Measurements from ENCODE around the gene KHNYN. TPM values are rescaled to one million over a fixed set of nuclear protein-coding genes. Genes with fewer than 3 reads are reported as not detected.

The KHNYN gene
- polyA plus RNA-seq, 1 donor from 2014 or later, result 26.5 TPM

DNA sequence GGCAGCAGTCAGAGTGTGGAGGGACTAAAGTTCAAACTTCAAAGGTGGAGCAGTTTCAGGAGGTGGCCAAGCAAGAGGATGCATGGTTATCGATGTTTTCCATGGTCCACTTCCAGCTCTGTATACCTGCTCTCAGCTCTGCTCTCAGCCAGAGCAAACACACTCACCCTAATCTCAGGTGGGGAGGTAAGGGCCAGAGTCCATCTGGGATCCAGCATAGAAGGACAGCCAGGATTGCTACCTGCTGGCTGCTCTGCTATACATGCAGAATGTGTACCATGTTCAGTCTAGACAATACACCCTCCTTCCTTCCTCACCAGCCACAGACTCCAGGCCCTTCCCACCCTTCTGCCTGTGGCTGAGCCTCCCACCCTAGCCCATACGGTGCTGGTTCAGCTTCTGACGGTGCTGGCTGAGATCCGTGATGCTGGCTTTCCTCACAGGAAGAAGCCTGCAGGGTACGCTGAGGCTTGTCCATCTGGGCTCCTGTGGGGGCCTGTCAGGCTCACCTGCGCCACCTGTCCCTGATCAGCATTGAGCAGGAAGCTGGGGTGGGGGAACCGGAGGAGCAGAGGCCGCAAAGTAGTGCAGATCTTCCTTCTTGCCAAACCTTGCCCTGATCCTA, 2.7 kb upstream of the KHNYN start:
- no peaks in the 10 kb centered on the region for H3K27me3 Mint-ChIP-seq
- H3K4me1 Mint-ChIP-seq, result peaks cover 8 to 17% (median 12%) of the 10 kb centered on the region in 3 donors
- peak overlapping the region in 2 of 3 donors; percentile 74 to 82 for H3K27ac Mint-ChIP-seq
- peak overlapping the region in 2 of 4 donors; percentile 45 to 58 for H3K4me3 Mint-ChIP-seq
- no peaks in the 10 kb centered on the region for H3K9me3 Mint-ChIP-seq
- H3K36me3 Mint-ChIP-seq, result no peaks in the 10 kb centered on the region

DNA sequence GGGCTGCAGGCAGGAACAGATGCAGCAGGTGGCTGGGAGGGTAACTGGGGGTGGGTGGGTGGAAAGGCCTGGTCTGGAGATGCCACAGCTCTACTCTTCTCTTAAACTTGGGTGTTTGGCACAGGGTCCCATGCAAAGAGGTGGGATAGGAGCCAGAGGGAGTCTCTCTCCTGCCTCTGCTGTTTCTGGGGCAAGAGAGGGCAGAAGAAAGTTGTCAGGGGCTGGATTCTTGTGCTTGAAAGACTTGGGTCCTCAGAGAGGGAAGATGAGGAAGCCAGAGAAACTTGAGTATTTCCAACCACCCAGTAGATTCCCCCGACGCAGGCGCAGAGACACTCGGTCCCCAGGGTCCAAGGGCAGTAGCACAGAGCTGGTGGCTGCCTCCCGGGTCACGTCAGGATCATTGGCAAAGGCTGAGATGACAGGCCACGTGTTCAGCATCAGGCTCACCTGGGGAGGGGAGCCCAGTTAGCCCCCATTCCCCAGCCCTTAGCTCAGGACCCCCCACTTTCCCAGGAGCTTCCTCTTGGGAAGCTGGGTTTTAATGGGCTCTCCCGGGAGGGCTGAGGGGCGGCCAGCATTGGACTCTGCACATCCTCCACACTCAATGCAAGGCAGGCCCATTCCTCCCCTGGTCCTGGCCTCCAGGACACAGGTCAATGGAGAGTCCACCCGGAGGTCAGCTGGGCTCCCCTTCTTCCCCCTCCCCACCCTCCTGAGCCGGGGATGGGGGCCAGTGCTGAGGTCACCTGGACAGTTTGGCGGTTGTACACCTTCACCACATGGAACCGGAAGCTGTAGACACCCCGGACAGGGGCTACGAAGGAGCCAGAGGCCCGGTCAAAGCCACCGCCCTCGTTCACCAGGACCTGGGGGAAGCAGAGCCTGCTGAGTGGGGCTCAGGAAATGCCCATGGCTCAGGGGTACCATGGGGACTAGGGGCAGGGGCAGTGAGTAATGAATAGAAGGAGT, 1.9 kb upstream of the KHNYN start:
- Mint-ChIP-seq H3K36me3 (peaks cover 2% of the 10 kb centered on the region), H3K27ac (peak overlapping the region; percentile 23 to 82 (median 40)), H3K4me3 (peak overlapping the region in 2 of 4 donors; percentile 74 to 80), H3K9me3 (no peaks in the 10 kb centered on the region), H3K4me1 (peaks cover 8 to 17% (median 12%) of the 10 kb centered on the region in 3 donors), H3K27me3 (no peaks in the 10 kb centered on the region)

DNA sequence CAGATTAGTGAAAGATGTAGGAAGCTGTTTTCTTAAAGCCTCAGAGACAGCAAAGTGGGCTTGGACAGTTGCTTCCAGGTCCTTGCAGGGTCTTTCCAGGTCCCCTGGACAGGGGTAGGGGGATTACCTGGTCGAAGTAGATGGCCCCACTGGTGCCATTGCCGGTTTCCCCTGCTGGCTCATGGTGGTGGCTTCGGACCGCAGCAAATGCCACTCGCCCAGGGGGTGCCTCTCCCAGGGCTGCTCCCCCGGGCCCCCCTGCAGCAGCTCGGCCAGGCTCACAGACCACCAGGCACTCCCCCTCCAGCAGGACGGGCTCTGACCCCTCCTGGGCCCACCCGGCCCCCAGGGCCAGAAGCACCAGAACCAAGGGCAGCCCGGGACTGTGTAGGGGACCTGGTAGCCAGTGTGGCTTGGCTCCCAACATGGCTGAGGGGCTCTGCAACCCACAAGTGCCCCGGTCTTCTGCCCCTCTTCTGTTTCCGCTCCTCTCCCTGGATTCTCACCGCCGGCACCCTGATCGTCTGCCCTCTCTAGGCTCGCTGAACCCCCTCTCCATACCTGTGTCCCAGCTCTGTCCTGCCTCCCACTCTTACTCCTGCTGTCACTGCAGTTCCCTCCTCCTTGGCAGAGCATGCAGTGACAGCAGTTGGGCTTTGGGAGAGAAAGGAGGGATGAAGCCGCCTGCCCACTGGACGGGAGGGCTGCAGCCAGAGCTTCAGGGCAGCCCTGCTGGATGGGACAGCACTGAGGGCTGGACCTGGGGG, 943 bp upstream of the KHNYN start:
- no peaks in the 10 kb centered on the region for H3K27me3 Mint-ChIP-seq
- H3K27ac Mint-ChIP-seq, result peak overlapping the region; percentile 97 to 100 (median 99)
- peaks cover 8 to 17% (median 12%) of the 10 kb centered on the region in 3 donors for H3K4me1 Mint-ChIP-seq
- H3K36me3 Mint-ChIP-seq, result peaks cover 3% of the 10 kb centered on the region
- H3K4me3 Mint-ChIP-seq, result peak overlapping the region; percentile 86 to 95 (median 90)
- no peaks in the 10 kb centered on the region for H3K9me3 Mint-ChIP-seq

DNA sequence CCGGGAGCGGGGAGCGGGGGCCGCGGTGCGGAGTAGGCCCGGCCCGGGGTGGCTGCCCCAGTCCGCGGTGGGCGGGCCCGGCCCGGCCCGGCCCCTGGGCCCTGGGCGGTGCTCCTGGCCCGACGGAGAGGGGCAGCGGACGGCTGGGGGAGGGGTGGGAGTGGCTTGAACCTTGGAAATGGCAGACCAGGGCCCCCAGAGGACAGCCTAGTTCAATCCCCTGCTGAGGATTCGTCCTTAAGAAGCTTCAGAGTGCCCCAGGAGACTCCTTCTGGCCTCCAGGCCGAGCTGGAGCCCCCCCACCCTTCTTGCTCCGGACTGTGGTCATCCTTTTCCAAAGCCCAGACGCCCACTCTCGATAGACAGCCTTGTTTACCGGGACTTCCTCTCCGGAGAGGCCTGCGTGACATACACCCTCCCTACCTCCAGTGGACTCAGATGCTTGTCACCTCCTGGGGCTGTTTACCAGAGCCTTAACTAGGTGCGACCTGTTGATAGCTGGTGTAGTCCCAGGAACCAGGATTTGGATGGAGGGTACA, 458 bp downstream of the KHNYN start:
- H3K4me1 Mint-ChIP-seq, result peaks cover 14 to 16% (median 14%) of the 10 kb centered on the region in 3 donors
- peak overlapping the region; percentile 92 to 96 (median 92) for H3K4me3 Mint-ChIP-seq
- peaks cover 3% of the 10 kb centered on the region for H3K36me3 Mint-ChIP-seq
- peak overlapping the region; percentile 97 to 100 (median 97) for H3K27ac Mint-ChIP-seq
- no peaks in the 10 kb centered on the region for H3K27me3 Mint-ChIP-seq
- no peaks in the 10 kb centered on the region for H3K9me3 Mint-ChIP-seq

DNA sequence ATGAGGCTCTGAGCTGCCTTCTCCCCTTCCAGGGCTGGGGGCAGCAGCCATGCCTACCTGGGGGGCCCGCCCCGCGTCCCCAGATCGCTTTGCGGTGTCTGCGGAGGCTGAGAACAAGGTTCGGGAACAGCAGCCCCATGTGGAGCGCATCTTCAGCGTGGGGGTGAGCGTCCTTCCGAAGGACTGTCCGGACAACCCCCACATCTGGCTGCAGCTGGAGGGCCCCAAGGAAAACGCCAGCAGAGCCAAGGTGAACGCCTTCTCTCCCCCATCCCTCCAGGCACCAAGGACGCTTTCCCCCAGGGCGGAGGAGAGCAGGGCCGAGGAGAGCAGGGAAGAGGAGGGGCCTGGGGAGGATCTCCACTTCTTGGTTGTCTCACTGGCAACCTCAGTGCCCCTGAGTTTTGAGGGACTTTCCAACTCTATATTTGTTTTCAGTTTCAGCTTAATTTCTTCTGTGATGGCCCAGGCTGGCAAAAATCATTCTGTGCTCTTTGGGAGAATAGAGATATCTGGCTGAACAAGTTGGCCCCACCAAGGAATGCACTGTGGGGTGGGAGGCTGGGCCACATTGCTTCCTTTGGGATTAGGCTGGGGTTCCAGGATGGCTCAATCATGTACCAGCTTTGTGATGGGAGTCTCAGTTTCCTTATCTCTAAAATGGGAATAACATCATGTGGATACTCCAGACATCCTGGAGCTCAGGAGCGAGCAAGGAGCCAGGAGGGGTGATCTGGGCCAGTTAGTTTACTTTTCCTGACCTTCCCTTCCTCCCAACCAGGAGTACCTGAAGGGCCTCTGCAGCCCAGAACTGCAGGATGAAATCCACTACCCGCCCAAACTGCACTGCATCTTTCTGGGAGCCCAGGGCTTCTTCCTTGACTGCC, 1.2 kb downstream of the KHNYN start:
- Mint-ChIP-seq H3K4me3 (peak overlapping the region; percentile 92 to 96 (median 92)), H3K36me3 (peaks cover 3% of the 10 kb centered on the region), H3K4me1 (peaks cover 12 to 22% (median 14%) of the 10 kb centered on the region in 3 donors), H3K27ac (peak overlapping the region; percentile 97 to 100 (median 97)), H3K27me3 (no peaks in the 10 kb centered on the region), H3K9me3 (no peaks in the 10 kb centered on the region)

DNA sequence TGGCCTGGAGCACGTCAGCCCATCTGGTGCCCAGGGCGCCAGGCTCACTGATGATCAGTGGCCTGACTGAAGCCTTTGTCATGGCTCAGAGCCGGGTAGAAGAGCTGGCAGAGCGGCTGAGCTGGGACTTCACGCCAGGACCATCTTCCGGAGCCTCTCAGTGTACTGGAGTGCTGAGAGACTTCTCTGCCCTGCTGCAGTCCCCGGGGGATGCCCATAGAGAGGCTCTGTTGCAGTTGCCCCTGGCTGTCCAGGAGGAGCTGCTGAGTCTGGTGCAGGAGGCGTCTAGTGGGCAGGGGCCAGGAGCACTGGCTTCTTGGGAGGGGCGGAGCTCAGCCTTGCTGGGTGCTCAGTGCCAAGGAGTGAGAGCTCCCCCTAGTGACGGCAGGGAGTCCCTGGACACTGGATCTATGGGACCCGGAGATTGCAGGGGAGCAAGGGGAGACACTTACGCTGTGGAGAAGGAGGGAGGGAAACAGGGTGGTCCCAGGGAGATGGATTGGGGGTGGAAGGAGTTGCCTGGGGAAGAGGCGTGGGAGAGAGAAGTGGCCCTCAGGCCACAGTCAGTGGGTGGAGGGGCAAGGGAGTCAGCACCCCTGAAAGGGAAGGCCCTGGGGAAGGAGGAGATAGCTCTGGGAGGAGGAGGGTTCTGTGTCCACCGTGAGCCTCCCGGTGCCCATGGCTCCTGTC, 2.0 kb downstream of the KHNYN start:
- Mint-ChIP-seq H3K9me3 (no peaks in the 10 kb centered on the region), H3K27ac (peak overlapping the region; percentile 97 to 100 (median 97)), H3K36me3 (peaks cover 3% of the 10 kb centered on the region), H3K4me3 (peak overlapping the region; percentile 92 to 96 (median 92)), H3K4me1 (peaks cover 15 to 26% (median 18%) of the 10 kb centered on the region in 3 donors), H3K27me3 (no peaks in the 10 kb centered on the region)

DNA sequence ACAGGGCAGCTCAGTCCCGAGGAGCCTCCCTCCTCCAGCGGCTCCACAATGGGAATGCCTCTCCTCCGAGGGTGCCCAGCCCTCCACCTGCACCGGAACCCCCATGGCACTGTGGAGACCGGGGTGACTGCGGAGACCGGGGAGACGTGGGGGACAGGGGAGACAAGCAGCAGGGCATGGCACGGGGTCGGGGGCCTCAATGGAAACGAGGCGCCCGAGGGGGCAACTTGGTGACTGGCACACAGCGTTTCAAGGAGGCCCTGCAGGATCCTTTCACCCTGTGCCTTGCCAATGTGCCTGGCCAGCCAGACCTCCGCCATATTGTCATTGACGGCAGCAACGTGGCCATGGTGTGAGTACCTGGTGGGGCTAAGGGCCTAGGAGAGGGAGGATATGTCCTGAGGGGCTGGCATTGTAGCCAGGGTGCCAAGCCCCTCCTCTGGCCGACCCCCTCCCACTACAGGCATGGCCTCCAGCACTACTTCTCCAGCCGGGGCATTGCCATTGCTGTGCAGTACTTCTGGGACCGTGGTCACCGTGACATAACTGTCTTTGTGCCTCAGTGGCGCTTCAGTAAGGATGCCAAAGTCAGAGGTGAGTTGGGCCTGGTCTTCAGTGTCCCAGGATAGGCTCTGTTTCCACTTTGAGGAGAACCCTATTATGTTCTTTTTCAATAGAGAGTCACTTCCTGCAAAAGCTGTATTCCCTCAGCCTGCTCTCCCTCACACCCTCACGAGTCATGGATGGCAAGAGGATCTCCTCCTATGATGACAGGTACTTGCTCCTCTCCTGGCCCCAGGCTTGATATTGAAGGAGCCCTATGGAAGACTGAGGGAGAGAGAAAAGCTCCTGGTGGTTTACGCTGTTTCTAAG, 2.7 kb downstream of the KHNYN start:
- H3K9me3 Mint-ChIP-seq, result no peaks in the 10 kb centered on the region
- no peaks in the 10 kb centered on the region for H3K27me3 Mint-ChIP-seq
- peak overlapping the region in 1 of 4 donors; percentile 60 for H3K4me3 Mint-ChIP-seq
- peak overlapping the region; percentile 73 to 100 (median 86) for H3K27ac Mint-ChIP-seq
- peaks cover 17 to 33% (median 20%) of the 10 kb centered on the region in 3 donors for H3K4me1 Mint-ChIP-seq
- peaks cover 3% of the 10 kb centered on the region for H3K36me3 Mint-ChIP-seq

DNA sequence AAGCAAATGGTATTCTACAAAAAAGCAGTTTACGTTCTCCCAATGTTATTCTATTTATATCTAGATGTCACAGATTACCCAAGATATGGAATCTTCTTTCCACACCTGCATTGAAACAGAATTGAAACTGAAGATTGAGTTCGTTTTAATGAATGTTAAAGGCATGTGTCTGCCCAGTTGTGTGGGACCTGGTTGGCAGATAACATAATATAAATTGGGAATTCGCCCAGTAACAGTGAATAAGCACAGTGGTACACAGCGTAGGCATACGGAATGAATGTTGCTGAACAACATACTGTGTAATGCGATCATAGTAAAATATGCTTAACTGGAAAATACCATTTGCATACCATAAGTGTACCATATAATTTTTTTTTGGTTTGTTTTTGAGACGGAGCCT, 4.3 kb downstream of the KHNYN start:
- Mint-ChIP-seq H3K4me1 (peaks cover 17 to 37% (median 20%) of the 10 kb centered on the region in 3 donors), H3K9me3 (no peaks in the 10 kb centered on the region), H3K27me3 (no peaks in the 10 kb centered on the region), H3K36me3 (peaks cover 3% of the 10 kb centered on the region), H3K27ac (peak overlapping the region in 1 of 3 donors; percentile 16), H3K4me3 (no peak overlapping the region)

DNA sequence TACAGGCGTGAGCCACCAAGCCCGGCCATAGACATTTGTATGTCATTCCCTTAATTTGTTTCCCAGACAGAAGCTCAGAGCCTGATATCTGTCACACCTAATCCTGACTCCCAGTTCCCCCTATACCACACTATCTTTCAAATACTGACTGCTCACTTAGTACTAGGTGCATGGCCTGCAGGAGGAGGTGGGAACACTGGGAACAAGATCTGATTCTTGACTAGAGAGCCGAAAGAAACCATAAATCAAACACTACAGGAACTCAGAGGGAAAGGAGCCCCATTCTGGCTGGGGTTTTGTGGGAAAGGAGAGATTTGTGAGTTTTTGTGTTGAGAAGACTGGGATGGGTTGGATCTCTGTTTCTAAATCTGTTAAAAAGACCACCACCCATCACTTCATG, 4.9 kb downstream of the KHNYN start:
- no peaks in the 10 kb centered on the region for H3K9me3 Mint-ChIP-seq
- H3K4me1 Mint-ChIP-seq, result peaks cover 17 to 34% (median 21%) of the 10 kb centered on the region in 3 donors
- peak overlapping the region in 1 of 4 donors; percentile 19 for H3K4me3 Mint-ChIP-seq

DNA sequence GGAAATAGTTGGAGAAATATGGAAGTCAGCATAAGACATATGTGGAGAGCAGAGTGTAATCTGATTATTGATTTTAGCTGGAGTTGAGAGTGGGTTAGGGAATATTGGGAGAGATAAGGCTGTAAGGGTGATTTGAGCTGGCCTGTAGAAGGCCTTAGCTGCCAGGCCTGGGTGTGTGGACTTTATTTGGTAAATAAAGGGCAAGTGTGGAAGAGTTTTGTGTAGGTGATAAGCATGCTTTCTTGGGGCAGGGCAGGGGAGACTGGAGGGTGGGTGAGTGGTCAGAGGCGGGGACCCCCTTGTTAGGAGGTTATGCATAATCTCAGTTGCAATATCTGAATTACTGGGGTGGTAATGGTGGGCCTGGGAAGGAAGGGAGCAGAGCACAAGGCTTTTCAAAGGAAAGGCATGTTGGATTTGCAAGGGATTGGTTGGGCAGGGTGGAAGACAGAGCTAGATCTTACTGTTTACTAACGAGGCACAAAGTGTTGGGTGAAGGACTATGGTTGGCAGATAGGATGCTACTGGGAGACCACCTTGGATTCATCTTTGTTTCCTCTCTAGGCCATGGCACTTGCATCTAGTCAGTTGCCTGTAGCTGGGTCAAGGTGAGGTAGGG, 5.5 kb downstream of the KHNYN start:
- Mint-ChIP-seq H3K4me1 (peaks cover 17 to 35% (median 22%) of the 10 kb centered on the region in 3 donors), H3K9me3 (no peaks in the 10 kb centered on the region), H3K36me3 (peaks cover 3% of the 10 kb centered on the region), H3K4me3 (peak overlapping the region in 3 of 4 donors; percentile 6 to 81 (median 19)), H3K27me3 (no peaks in the 10 kb centered on the region), H3K27ac (peak overlapping the region in 2 of 3 donors; percentile 11 to 82)

More for the DNA sequence above, 4.9 kb downstream of the KHNYN start:
- peak overlapping the region in 2 of 3 donors; percentile 32 to 82 for H3K27ac Mint-ChIP-seq
- peaks cover 3% of the 10 kb centered on the region for H3K36me3 Mint-ChIP-seq
- no peaks in the 10 kb centered on the region for H3K27me3 Mint-ChIP-seq

DNA sequence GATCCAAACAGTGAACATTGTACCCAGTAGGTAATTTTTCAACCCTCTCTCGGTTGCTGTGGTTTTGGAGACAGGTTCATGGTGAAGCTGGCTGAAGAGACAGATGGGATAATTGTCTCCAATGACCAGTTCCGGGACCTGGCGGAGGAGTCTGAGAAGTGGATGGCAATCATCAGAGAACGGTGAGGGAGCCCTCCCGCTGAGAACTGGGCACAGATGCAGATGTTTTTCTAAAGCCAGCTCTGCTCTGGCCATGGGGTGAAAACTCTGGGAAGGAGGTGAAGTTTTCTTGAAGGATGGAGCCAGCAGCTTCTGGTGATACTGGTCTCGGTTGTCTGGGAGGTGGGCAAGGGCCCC, 6.2 kb downstream of the KHNYN start:
- Mint-ChIP-seq H3K9me3 (no peaks in the 10 kb centered on the region), H3K4me3 (peak overlapping the region in 1 of 4 donors; percentile 19), H3K36me3 (peaks cover 3% of the 10 kb centered on the region), H3K27ac (peak overlapping the region in 2 of 3 donors; percentile 63 to 74), H3K27me3 (no peaks in the 10 kb centered on the region), H3K4me1 (peaks cover 15 to 35% (median 22%) of the 10 kb centered on the region in 3 donors)
